HCT116 (cell line): ENCODE measurements around the gene WNT1. TPM values are rescaled to one million over a fixed set of nuclear protein-coding genes. Genes with fewer than 3 reads are reported as not detected.

ENCODE experiments used
- ATAC-seq: fragments of 200-7000 bp; cut with Tn5 transposase; 2 replicates; pipeline ENCODE4 v1.9.1; 2020; ENCODE audit warnings: mild to moderate bottlenecking, moderate library complexity
- BruUV-seq: library from RNA; stranded (reverse); fragments of 400-500 nt; replicated peaks from 2 replicates; lab custom pipeline; 2021; lab: Mats Ljungman, UMichigan
- CTCF ChIA-PET: fragments of 300-600 bp; sonication (Branson Sonifier 250); formaldehyde crosslinking; loops from one replicate; lab custom pipeline; 2021; ENCODE audit warnings: antibody characterized with exemption; lab: Charles Lee
- POLR2A ChIA-PET: fragments of 300-600, 350-600 bp; sonication (Branson Sonifier 250); formaldehyde crosslinking; loops from one replicate; lab custom pipeline; 2021; ENCODE audit warnings: antibody characterized with exemption; lab: Charles Lee
- RAD21 ChIA-PET, 2 experiments: fragments of 300-600 bp; sonication (Branson Sonifier 250); formaldehyde crosslinking; loops; one replicate each; lab custom pipeline; 2023; ENCODE audit warnings: low total read pairs in 2 of 2; ENCODE audit not compliant: uncharacterized antibody in 2 of 2, unreplicated experiment in 2 of 2, low non-redundant PET in 1 of 2; lab: Charles Lee
- DNase-seq: peaks from one replicate; pipeline ENCODE4 v3.0.0-alpha.2; 2010; ENCODE audit warnings: low read depth, low spot score
- H2AFZ ChIP-seq: fragments of 200-600 bp; shearing (Covaris generic), sonication (generic); 2 replicates; pipeline ENCODE4 v1.6.1; 2017; ENCODE audit warnings: low read depth, mixed run types, mixed read lengths, antibody characterized with exemption, low read length; ENCODE audit not compliant: poor library complexity, severe bottlenecking
- H3K27ac ChIP-seq: 2 replicates; pipeline ENCODE4 v1.5.1; 2012; ENCODE audit warnings: low read depth, low read length
- H3K27me3 ChIP-seq: fragments of 200-600 bp; sonication (generic); 2 replicates; pipeline ENCODE4 v1.6.1; 2016; ENCODE audit warnings: mixed run types, low read length, mixed read lengths; ENCODE audit not compliant: insufficient read depth
- H3K36me3 ChIP-seq, 2 experiments: fragments of 200-500 bp in 1 of 2; fragments of 200-600 bp in 1 of 2; sonication (Bioruptor generic) in 1 of 2; sonication (generic) in 1 of 2; 2 replicates each; pipeline versions ENCODE4 v1.5.1 to v1.6.1; 2014 to 2016; ENCODE audit warnings: low read length in 2 of 2, inconsistent platforms in 1 of 2, mixed read lengths in 1 of 2, mixed run types in 1 of 2; ENCODE audit not compliant: insufficient read depth in 2 of 2, control insufficient read depth in 1 of 2
- H3K4me1 ChIP-seq, 2 experiments: fragments of 200-600 bp in 1 of 2; sonication (generic) in 1 of 2; 2 replicates each; pipeline versions ENCODE4 v1.5.1 to v1.6.1; 2012 to 2017; ENCODE audit warnings: low read length in 2 of 2, inconsistent platforms in 1 of 2, mild to moderate bottlenecking in 1 of 2, mixed read lengths in 1 of 2, mixed run types in 1 of 2, moderate library complexity in 1 of 2; ENCODE audit not compliant: insufficient read depth in 2 of 2, control insufficient read depth in 1 of 2
- H3K4me2 ChIP-seq: fragments of 200-600 bp; sonication (generic); 2 replicates; pipeline ENCODE4 v1.6.1; 2017; ENCODE audit warnings: mixed run types, low read length, mixed read lengths
- H3K4me3 ChIP-seq, 2 experiments: fragments of 200-600 bp in 1 of 2; sonication (generic) in 1 of 2; replicated peaks in 1 of 2; 2 replicates each; pipeline ENCODE4 v1.5.1; 2011 to 2016; ENCODE audit warnings: low read length in 2 of 2, control low read depth in 1 of 2, low read depth in 1 of 2, mild to moderate bottlenecking in 1 of 2, mixed read lengths in 1 of 2, mixed run types in 1 of 2
- H3K79me2 ChIP-seq: fragments of 200-600 bp; sonication (generic); 2 replicates; pipeline ENCODE4 v1.6.1; 2017; ENCODE audit warnings: mild to moderate bottlenecking, mixed run types, low read length, moderate library complexity, mixed read lengths; ENCODE audit not compliant: insufficient read depth
- H3K9ac ChIP-seq: fragments of 200-600 bp; sonication (generic); 2 replicates; pipeline ENCODE4 v1.6.1; 2016; ENCODE audit warnings: low read length, mixed read lengths
- H3K9me2 ChIP-seq: fragments of 200-600 bp; sonication (generic), shearing (Covaris generic); 2 replicates; pipeline ENCODE4 v1.6.1; 2017; ENCODE audit warnings: mixed run types, mild to moderate bottlenecking, moderate library complexity; ENCODE audit not compliant: insufficient read depth
- H3K9me3 ChIP-seq, 2 experiments: fragments of 200-500 bp in 1 of 2; fragments of 200-600 bp in 1 of 2; sonication (Bioruptor generic) in 1 of 2; sonication (generic) in 1 of 2; 2 replicates each; pipeline ENCODE4 v1.6.1; 2014 to 2017; ENCODE audit warnings: low read length in 2 of 2, mixed read lengths in 2 of 2, inconsistent platforms in 1 of 2, low read depth in 1 of 2, mild to moderate bottlenecking in 1 of 2, mixed run types in 1 of 2, moderate library complexity in 1 of 2; ENCODE audit not compliant: control insufficient read depth in 1 of 2, insufficient read depth in 1 of 2
- H4K20me1 ChIP-seq: fragments of 200-600 bp; sonication (generic), shearing (Covaris generic); 2 replicates; pipeline ENCODE4 v1.6.1; 2017; ENCODE audit warnings: mixed run types, mild to moderate bottlenecking, moderate library complexity; ENCODE audit not compliant: insufficient read depth
- CBX3 ChIP-seq: IDR thresholded peaks from 2 replicates; pipeline ENCODE4 v1.6.1; 2012; ENCODE audit warnings: low read depth
- CTCF ChIP-seq, 3 experiments: fragments of 200-600 bp in 1 of 3; sonication (generic) in 1 of 3; IDR thresholded peaks in 2 of 3; conservative IDR thresholded peaks in 1 of 3; 2 replicates each; pipeline ENCODE4 v1.5.1; 2012 to 2017; ENCODE audit warnings: low read depth in 2 of 3, low read length in 2 of 3, antibody characterized with exemption in 1 of 3, borderline replicate concordance in 1 of 3, control low read depth in 1 of 3, mild to moderate bottlenecking in 1 of 3, mixed read lengths in 1 of 3, mixed run types in 1 of 3, moderate library complexity in 1 of 3; ENCODE audit not compliant: insufficient read depth in 1 of 3
- EGR1 ChIP-seq: IDR thresholded peaks from 2 replicates; pipeline ENCODE4 v1.6.1; 2012; ENCODE audit warnings: low read depth
- YY1 ChIP-seq: IDR thresholded peaks from 2 replicates; pipeline ENCODE4 v1.6.1; 2011; ENCODE audit warnings: low read length, low read depth, moderate library complexity, mild to moderate bottlenecking; ENCODE audit not compliant: insufficient replicate concordance; ENCODE audit errors: extremely low read depth
- ZBTB33 ChIP-seq: IDR thresholded peaks from 2 replicates; pipeline ENCODE4 v1.6.1; 2011; ENCODE audit warnings: mild to moderate bottlenecking, low read length, moderate library complexity; ENCODE audit not compliant: insufficient replicate concordance; ENCODE audit errors: extremely low read depth
- ZNF274 ChIP-seq: fragments of 200-500 bp; sonication (Bioruptor generic); IDR thresholded peaks from 2 replicates; pipeline ENCODE4 v1.6.1; 2014; ENCODE audit warnings: mild to moderate bottlenecking, low read depth, low read length, inconsistent platforms
- intact Hi-C: fragments of 100-400 bp; cut with micrococcal nuclease; formaldehyde crosslinking; loops from 2 replicates; pipeline ENCODE4 v1.10.0; 2022
- total RNA-seq: library from RNA; stranded (reverse); gene quantifications from one replicate; pipeline ENCODE4 v1.2.1, GENCODE V29; 2021; ENCODE audit not compliant: unreplicated experiment
- TF ChIP-seq, protein P1 (sequence below): IDR thresholded peaks from 2 replicates; pipeline ENCODE4 v1.6.1; 2012
- TF ChIP-seq, protein P2 (sequence below): IDR thresholded peaks from 2 replicates; pipeline ENCODE4 v1.6.1; 2012; ENCODE audit warnings: low read depth

WNT1 gene
- total RNA-seq, 1 experiment from 2014 or later: not detected

DNA sequence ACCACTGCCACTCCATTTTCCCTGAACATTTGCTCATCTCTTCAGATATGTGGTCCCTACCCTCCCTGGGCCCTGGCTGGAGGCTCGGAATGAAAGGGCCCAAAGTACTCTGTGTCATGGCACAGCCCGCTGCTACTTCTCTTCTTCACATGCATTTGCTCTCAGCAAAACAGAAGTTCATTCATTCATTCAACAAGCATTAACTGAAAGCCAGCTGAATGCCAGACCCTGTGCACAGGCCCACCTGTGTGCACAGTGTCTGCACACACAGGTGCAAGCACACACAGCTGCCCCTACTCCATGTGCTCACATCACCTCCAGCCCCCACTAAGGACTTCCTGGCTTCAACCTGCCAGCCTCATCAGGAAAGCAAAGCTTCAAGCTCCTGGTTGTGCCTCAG, 7.8 kb downstream of the WNT1 start:
- no peak for DNase-seq
- Histone ChIP-seq H3K9me2 (no peaks in the 10 kb centered on the region), H3K4me3 (no peak overlapping the region), H3K36me3 (no peaks in the 10 kb centered on the region), H2AFZ (no peak overlapping the region), H3K79me2 (no peaks in the 10 kb centered on the region), H3K9me3 (no peaks in the 10 kb centered on the region), H3K4me2 (peak overlapping the region; percentile 8; the same call in 1 of the 2 replicates), H4K20me1 (no peaks in the 10 kb centered on the region), H3K27me3 (peaks cover 8% of the 10 kb centered on the region; the same call in 1 of the 2 replicates), H3K9ac (no peak overlapping the region), H3K4me1 (peaks cover 0 to 14% of the 10 kb centered on the region in 2 experiments; a peak in 3 of 4 replicates), H3K27ac (no peak overlapping the region)
- TF ChIP-seq, protein P1, sequence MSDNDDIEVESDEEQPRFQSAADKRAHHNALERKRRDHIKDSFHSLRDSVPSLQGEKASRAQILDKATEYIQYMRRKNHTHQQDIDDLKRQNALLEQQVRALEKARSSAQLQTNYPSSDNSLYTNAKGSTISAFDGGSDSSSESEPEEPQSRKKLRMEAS: no peak
- TF ChIP-seq YY1: no peak
- no peak for TF ChIP-seq CTCF (IDR thresholded peaks at IDR 0.05 in 2 of 3, conservative IDR thresholded peaks at IDR 0.05 in 1 of 3; ENCODE audit: borderline replicate concordance in 1 of 3, insufficient read depth in 1 of 3, low read depth in 2 of 3, low read length in 2 of 3)
- no peak for TF ChIP-seq CBX3
- TF ChIP-seq, protein P2, sequence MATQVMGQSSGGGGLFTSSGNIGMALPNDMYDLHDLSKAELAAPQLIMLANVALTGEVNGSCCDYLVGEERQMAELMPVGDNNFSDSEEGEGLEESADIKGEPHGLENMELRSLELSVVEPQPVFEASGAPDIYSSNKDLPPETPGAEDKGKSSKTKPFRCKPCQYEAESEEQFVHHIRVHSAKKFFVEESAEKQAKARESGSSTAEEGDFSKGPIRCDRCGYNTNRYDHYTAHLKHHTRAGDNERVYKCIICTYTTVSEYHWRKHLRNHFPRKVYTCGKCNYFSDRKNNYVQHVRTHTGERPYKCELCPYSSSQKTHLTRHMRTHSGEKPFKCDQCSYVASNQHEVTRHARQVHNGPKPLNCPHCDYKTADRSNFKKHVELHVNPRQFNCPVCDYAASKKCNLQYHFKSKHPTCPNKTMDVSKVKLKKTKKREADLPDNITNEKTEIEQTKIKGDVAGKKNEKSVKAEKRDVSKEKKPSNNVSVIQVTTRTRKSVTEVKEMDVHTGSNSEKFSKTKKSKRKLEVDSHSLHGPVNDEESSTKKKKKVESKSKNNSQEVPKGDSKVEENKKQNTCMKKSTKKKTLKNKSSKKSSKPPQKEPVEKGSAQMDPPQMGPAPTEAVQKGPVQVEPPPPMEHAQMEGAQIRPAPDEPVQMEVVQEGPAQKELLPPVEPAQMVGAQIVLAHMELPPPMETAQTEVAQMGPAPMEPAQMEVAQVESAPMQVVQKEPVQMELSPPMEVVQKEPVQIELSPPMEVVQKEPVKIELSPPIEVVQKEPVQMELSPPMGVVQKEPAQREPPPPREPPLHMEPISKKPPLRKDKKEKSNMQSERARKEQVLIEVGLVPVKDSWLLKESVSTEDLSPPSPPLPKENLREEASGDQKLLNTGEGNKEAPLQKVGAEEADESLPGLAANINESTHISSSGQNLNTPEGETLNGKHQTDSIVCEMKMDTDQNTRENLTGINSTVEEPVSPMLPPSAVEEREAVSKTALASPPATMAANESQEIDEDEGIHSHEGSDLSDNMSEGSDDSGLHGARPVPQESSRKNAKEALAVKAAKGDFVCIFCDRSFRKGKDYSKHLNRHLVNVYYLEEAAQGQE: no peak
- TF ChIP-seq ZNF274: no peak
- TF ChIP-seq EGR1: no peak
- TF ChIP-seq ZBTB33: no peak
- POLR2A ChIA-PET: no interaction called here
- intact Hi-C loops: no loop called here
- ATAC-seq: no peak
- RAD21 ChIA-PET: no interaction called here
- CTCF ChIA-PET: interaction anchor here (1.1 kb wide), 1 partner anchor 17 kb away, joined by 4 read pairs; no protein-coding TSS in a partner anchor
- BruUV-seq: no TSS peak
